Nephron (organoid): ENCODE results near the gene SFXN2.
"Not testable (repeated sequence)": the region's sequence is repeated elsewhere in the genome, so short reads cannot be mapped to it uniquely, and the experiment has no call there.

ENCODE experiments used
- H3K27ac Mint-ChIP-seq, 3 experiments: 2 replicates each; pipeline ENCODE4 v1.8.0; 2020; ENCODE audit warnings: mixed read lengths in 3 of 3, mild to moderate bottlenecking in 2 of 3, moderate library complexity in 1 of 3
- H3K27me3 Mint-ChIP-seq: 2 replicates; pipeline ENCODE4 v1.8.0; 2021; ENCODE audit warnings: low read depth, mild to moderate bottlenecking, moderate library complexity, mixed read lengths
- H3K36me3 Mint-ChIP-seq: 2 replicates; pipeline ENCODE4 v1.8.0; 2020; ENCODE audit warnings: low read depth, mixed read lengths
- H3K4me1 Mint-ChIP-seq: 2 replicates; pipeline ENCODE4 v1.8.0; 2020; ENCODE audit warnings: mixed read lengths
- H3K4me3 Mint-ChIP-seq, 3 experiments: 2 replicates each; pipeline ENCODE4 v1.8.0; 2020; ENCODE audit warnings: mild to moderate bottlenecking in 3 of 3, mixed read lengths in 3 of 3, moderate library complexity in 2 of 3
- H3K9me3 Mint-ChIP-seq: 2 replicates; pipeline ENCODE4 v1.8.0; 2020; ENCODE audit warnings: mixed read lengths
- CTCF ChIP-seq, 3 experiments: fragments of 200-600 bp; sonication (generic); IDR thresholded peaks; one replicate each; pipeline ENCODE4 v1.5.0; 2021; ENCODE audit warnings: antibody characterized with exemption in 3 of 3; ENCODE audit not compliant: unreplicated experiment in 3 of 3

SFXN2 gene, protein sequence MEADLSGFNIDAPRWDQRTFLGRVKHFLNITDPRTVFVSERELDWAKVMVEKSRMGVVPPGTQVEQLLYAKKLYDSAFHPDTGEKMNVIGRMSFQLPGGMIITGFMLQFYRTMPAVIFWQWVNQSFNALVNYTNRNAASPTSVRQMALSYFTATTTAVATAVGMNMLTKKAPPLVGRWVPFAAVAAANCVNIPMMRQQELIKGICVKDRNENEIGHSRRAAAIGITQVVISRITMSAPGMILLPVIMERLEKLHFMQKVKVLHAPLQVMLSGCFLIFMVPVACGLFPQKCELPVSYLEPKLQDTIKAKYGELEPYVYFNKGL

DNA sequence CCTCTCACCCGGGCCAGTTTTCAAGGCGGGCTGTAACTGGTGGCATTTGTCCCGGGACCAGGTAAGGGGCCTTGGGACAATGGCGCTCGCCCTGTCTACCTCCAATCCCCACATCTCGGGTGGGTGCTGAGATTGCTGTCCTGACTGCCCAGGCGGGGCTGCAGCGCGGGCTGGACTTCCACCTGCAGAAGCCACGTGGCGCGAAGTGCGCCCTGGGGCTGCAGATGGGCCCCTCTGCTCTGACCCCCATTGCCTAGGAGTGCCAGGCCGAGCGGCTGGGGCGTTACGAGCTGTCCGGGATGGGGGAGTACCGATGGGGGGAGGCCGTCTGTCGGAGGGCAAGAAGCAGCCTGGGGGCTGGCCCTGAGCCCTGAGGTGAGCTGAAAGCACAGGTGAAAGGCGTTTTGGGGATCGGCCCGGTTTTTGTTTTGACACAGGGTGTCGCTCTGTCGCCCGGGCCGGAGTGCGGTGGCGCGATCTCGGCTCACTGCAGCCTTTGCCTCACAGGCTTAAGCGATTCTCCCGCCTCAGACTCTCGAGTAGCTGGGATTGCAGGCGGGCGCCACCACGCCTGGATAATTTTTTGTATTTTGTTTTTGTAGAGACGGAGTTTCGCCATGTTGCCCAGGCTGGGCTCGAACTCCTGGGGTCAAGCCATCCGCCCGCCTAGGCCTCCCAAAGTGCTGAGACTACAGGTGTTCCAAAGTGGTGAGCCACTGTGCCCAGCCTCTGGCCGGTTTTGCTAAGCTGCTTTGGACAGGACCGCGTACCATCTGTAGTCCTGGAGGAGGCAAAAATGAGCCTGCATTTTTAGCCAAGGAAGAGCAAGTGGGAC is at the start of gene SFXN2:
TSS of gene SFXN2 (plus strand) at position 16 of the 835 bp plus-strand sequence. CDS start 12,001 bp downstream, outside the sequence.
- Mint-ChIP-seq H3K4me1 (peaks cover 71% of the 10 kb centered on the region), H3K9me3 (no peaks in the 10 kb centered on the region), H3K27me3 (no peaks in the 10 kb centered on the region), H3K27ac (peak within 1 kb of the TSS; percentile 93 to 99 (median 98)), H3K36me3 (peaks cover 4% of the 10 kb centered on the region), H3K4me3 (peak within 1 kb of the TSS; percentile 90 to 98 (median 92))
- no peak for TF ChIP-seq CTCF (IDR thresholded peaks at IDR 0.05; ENCODE audit: unreplicated experiment in 3 of 3)

GRCh38 chr10:102665904-102666509 is 48.4 kb upstream of the SFXN2 start:
- Mint-ChIP-seq H3K36me3 (no peaks in the 10 kb centered on the region), H3K27ac (peak overlapping the region; percentile 80 to 98 (median 92)), H3K9me3 (no peaks in the 10 kb centered on the region), H3K27me3 (no peaks in the 10 kb centered on the region), H3K4me1 (peaks cover 46% of the 10 kb centered on the region), H3K4me3 (no peak overlapping the region)
- TF ChIP-seq CTCF (IDR thresholded peaks at IDR 0.05; ENCODE audit: unreplicated experiment in 3 of 3), result no peak

GRCh38 chr10:102667411-102667810 is 47.0 kb upstream of the SFXN2 start:
- H3K4me3 Mint-ChIP-seq, result not testable (repeated sequence)

GRCh38 chr10:102668326-102669107 is 45.9 kb upstream of the SFXN2 start:
- H3K4me1 Mint-ChIP-seq, result peaks cover 54% of the 10 kb centered on the region
- H3K4me3 Mint-ChIP-seq, result no peak overlapping the region
- no peaks in the 10 kb centered on the region for H3K9me3 Mint-ChIP-seq
- H3K27me3 Mint-ChIP-seq, result no peaks in the 10 kb centered on the region
- no peaks in the 10 kb centered on the region for H3K36me3 Mint-ChIP-seq
- TF ChIP-seq CTCF (IDR thresholded peaks at IDR 0.05; ENCODE audit: unreplicated experiment in 3 of 3), result no peak
- peak overlapping the region; percentile 87 to 92 (median 89) for H3K27ac Mint-ChIP-seq

More at GRCh38 chr10:102667411-102667810, 47.0 kb upstream of the SFXN2 start:
- Mint-ChIP-seq H3K4me1 (peaks cover 43% of the 10 kb centered on the region), H3K27ac (peak overlapping the region; percentile 87 to 92 (median 89))
- not testable (repeated sequence) for H3K27me3 Mint-ChIP-seq, H3K9me3 Mint-ChIP-seq, H3K36me3 Mint-ChIP-seq

- Mint-ChIP-seq H3K4me1 (peaks cover 60% of the 10 kb centered on the region), H3K4me3 (no peak overlapping the region), H3K27ac (peak overlapping the region; percentile 54 to 95 (median 92)), H3K36me3 (no peaks in the 10 kb centered on the region), H3K9me3 (no peaks in the 10 kb centered on the region), H3K27me3 (no peaks in the 10 kb centered on the region)
- peak in 2 of 3 experiments; percentile 17 to 38 for TF ChIP-seq CTCF (IDR thresholded peaks at IDR 0.05; ENCODE audit: unreplicated experiment in 3 of 3)
Observed at GRCh38 chr10:102669206-102670064, 45.0 kb upstream of the SFXN2 start.
